ENCODE results near the gene PKMYT1.

The PKMYT1 gene

DNA sequence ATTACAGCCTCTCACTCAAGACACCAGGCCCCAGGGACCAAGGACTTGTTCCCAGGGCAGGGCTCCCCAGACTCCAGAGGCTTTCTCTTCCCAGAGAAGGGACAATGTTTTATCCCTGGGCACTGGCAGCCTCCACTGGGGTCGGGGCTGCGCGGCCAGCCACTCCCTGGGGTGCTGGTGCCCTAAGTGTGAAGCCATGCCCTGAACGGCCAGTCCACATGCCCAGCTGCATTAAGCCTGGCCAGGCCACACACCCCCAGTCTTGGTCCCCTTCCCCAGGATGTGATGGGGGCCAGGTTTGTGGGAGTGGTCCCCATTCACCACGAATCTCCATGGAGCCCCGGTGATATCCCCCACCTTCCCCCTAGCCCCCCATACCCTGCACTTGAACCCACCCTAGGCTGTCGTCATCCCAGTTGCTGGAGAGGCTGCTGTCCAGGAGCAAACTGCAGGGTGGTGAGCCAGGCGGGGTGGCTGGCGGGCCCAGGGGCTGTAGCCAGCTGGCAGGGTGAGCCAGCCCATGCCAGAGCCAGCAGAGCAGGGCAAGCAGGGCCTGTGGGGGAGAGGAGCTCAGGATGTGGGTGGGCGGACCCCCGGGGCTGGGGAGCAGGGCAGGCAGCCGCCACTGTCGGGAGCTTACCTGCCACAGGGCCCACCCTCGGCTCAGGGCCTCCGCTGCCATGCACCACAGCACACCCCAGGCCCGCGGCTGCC, 6.5 kb downstream of the PKMYT1 start:
- DNase-seq (ENCODE audit: low read depth) = no peak

DNA sequence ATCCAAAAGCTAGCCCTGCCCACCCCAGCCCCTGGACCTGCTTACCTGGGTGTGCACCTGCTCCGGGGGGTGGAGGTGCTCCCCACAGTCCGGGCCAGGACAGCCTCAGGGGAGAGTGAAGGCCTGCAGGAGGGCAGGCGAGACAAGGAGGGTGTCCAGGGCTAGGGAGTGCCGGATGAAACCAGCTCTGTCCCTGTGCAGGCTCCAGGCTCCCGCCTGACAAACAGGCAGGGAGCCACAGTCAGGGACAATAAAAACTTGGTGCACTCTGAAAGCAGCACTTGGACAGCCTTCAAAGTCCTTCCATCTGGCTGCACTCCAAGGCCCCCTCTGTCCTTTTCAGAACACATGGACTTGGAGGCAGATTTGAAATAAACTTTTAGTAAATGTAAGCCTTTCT, 7.2 kb downstream of the PKMYT1 start:
- DNase-seq (ENCODE audit: low read depth) = no peak

DNA sequence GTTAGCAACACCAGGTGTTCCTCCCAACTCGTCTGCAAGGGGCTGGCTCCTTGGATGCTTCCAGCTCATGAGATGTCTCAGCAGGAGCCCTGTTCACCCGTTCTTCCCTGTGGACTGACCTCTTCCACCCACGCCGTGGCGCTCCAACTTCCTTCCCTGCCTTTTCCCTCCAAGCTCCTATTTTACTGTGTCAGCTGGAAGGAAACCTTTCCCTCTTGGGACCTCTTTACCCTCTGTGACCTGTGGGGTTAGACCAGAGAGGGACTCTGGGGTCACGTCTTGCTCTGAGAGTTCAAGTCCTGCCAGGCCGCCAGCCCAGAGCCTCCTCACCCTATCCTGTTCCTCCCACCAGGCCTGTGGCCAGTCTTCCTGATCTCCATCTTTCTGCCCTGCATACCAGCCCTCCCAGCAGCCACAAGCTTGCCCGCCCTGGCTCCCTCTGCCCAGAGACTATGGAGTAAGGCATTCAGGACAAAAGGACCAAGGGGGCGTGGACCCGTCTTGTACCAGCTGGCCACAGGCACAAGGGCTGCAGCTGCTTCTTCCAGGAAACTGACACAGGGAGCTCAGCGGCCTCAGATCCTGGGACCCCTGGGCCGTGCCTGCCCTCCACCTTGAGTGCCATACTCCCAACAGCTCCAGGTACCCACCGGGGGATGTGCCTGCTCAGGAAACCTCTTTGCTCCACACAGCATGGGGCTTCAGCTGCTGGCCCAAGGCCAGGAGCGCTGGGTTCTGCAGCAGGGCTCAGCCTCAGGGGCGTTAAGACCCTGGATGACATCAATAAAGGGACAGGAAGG, 8.1 kb downstream of the PKMYT1 start:
- DNase-seq (ENCODE audit: low read depth) = no peak

DNA sequence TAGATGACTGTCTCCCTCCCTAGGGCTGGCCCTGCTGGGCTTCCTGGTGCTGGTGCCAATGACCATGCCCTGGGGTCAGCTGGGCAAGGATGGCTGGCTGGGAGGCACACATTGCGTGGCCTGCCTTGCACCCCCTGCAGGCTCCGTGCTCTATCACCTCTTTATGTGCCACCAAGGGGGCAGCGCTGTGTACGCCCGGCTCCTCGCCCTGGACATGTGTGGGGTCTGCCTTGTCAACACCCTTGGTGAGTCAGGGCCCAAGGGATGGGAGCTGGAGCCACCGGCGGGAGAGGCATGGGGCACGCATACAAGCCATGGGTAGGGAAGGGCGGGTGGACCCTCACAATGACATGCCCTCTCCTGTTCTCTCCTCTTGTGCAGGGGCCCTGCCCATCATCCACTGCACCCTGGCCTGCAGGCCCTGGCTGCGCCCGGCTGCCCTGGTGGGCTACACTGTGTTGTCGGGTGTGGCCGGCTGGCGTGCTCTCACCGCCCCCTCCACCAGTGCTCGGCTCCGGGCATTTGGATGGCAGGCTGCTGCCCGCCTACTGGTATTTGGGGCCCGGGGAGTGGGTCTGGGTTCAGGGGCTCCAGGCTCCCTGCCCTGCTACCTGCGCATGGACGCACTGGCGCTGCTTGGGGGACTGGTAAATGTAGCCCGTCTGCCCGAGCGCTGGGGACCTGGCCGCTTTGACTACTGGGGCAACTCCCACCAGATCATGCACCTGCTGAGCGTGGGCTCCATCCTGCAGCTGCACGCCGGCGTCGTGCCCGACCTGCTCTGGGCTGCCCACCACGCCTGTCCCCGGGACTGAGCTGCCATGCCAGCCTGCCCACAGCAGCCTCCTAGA, 8.9 kb downstream of the PKMYT1 start:
- no peak for DNase-seq (ENCODE audit: low read depth)

DNA sequence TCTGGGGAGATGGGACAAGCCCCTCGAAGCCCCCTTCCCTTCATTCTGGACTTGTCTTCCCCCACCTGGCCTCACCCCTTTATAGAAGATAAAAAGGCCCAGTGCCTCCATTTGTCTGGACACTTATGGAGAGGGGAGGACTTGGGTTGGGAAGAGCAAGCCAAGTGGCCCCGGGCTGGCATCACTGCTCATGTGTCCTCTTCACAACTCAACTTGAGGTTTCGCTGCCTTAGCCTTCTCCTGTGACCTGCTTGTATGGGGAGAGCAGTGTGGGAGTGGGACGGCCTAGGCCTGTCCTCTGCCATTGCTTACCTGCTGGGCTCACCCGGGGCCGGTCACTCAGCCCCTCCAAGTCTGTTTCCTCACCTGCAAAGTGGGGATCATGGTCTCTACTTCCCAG, 9.7 kb downstream of the PKMYT1 start:
- no peak for DNase-seq (ENCODE audit: low read depth)

DNA sequence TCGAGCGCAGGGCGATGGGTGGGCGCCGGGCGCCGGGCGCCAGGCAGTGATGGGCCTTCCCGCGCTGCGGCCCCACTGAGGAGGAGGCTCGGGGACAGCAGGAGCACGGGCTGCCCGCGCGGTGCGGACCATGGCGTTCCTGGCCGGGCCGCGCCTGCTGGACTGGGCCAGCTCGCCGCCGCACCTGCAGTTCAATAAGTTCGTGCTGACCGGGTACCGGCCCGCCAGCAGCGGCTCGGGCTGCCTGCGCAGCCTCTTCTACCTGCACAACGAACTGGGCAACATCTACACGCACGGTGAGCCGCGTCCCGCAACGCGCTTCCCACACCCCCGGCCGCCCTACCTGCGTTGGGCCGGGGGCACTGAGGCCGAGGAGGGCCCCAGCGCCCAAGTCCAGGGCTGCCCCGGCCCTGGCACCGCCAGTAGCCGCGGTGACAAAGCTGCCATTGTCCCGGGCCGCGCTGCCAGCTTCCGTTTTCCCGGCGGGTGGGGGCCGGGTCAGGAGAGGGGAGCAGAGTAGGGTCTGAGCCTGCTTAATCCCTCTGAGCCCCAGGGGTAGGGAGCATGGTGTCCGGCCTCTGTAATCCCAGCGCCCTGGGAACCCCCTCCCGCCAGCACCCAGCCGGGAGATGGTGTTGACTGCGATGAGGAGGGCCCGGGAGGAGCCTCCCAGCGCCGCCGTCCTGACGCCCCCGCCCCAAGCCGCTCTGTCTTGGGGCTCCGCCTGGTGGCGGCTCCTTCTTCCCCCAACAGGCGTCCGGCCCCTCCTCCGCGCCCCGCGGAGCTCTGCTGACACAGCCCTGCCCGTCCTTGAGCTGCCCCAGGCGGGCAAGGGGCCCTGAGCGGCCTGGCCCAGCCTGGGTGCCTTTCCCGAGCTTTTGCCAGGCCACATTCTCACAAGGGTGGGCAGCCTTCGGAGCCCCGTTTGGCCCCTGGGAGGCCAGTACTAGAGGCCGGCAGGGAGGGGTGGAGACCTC, 10.4 kb downstream of the PKMYT1 start:
- DNase-seq (ENCODE audit: low read depth) = no peak

DNA sequence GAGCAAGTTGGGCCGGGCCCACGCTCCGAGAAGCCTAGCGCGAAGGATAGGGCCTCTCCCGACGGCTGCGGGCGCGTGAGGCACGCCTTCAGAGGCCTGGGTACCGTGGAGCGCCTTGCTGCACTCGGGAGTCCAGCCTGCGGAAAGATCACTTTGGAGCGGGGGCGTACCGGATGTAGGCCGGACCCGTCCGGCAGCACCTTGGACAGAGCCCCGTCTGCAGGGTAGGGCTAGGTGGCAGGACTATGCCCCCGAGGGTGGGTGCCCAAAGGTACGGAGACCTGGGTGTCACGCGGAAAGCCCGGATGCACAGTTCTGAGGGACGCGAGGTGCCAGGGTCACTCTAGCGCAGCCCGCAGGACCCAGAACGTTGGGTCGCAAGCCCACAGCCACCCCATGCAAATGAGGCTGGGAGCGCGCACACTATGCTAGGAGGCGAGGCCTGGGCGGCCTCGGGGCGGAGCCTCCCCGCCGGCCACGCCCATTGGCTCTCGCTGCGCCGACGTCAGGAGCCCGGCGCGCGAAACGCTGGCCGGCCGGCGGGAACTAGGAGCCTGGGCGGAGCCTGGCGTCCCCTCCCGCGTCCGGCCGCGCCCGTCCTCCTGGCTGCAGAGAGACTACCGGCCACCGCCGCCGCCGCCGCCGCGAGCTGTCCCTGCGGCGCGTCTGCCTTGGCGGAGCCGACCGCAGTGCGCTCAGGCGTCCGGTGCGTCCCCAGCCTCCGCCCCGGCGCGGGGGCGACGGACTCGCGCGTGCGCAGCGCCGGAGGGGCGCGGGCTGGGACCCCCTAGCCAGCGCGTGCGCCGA, 11.3 kb downstream of the PKMYT1 start, which contains the start of gene PAQR4:
TSS of gene PAQR4 (plus strand) at position 611 of the 807 bp plus-strand sequence. CDS start 327 bp downstream, outside the sequence.
- peak; percentile 41 for DNase-seq (ENCODE audit: low read depth)

DNA sequence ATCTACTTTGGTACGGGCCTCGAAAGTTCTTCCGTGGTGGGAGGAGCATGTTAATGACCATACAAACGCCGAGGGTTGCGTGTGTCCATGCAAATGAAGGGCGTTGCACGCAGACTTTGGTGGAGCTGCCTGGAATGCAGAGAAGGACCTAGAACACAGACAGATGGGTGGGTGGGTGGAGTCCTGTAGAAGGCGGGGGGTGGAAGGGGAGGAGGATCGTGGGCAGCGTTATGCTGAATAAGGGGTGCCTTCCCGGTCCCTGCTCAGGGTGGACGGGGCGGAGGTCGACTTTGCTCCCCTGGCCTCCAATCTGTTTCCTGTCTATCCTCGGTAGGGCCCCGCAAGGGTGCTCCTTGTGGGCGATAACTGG, 11.9 kb downstream of the PKMYT1 start:
- no peak for DNase-seq (ENCODE audit: low read depth)

DNA sequence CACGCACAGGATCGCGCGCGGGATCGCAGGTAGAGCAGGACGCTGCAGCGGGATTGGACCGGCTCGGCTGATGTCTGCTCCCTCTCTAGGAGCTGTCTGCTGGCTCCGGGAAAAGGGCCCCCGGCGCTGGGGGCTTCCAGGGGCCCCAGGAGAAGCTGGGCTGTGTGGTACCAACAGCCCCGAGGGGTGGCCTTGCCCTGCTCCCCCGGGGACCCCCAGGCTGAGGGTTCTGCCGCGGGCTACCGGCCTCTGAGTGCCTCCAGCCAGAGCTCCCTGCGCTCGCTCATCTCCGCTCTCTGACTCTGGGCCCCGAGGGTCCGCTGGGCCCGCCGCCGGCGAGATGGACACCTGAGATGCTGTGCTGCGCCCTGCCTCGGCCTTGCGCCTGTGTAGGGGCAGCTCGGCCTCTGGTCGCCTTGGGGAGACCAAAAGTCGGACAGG, 12.5 kb downstream of the PKMYT1 start:
- no peak for DNase-seq (ENCODE audit: low read depth)

DNA sequence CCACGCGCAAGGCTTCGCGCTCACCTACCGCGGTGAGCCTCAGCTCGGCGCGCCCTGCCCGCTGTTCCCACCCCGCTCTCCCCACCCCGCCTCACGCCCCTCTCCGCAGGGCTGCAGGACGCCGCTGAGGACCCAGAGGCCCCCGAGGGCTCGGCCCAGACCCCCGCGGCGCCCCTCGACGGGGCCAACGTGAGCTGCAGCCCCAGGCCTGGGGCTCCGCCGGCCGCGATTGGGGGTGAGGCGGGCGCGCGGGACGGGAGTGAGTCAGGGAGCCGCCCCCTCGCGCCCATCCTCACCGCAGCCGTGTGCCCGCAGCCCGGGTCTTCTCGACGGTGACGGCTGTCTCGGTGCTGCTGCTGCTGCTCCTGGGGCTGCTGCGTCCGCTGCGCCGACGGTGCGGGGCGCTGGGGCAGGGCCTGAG, 13.0 kb downstream of the PKMYT1 start:
- DNase-seq (ENCODE audit: low read depth) = no peak

DNA sequence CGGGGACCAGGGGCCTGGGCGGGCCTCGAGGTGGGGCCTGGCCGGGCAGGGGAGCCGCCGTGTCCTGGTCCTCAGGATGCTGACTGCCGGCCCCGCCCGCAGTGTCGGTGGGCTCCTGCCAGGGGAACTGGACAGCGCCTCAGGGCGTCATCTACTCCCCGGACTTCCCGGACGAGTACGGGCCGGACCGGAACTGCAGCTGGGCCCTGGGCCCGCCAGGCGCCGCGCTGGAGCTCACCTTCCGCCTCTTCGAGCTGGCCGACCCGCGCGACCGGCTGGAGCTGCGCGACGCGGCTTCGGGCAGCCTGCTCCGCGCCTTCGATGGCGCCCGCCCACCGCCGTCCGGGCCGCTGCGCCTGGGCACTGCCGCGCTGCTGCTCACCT, 13.4 kb downstream of the PKMYT1 start:
- DNase-seq (ENCODE audit: low read depth) = no peak

DNA sequence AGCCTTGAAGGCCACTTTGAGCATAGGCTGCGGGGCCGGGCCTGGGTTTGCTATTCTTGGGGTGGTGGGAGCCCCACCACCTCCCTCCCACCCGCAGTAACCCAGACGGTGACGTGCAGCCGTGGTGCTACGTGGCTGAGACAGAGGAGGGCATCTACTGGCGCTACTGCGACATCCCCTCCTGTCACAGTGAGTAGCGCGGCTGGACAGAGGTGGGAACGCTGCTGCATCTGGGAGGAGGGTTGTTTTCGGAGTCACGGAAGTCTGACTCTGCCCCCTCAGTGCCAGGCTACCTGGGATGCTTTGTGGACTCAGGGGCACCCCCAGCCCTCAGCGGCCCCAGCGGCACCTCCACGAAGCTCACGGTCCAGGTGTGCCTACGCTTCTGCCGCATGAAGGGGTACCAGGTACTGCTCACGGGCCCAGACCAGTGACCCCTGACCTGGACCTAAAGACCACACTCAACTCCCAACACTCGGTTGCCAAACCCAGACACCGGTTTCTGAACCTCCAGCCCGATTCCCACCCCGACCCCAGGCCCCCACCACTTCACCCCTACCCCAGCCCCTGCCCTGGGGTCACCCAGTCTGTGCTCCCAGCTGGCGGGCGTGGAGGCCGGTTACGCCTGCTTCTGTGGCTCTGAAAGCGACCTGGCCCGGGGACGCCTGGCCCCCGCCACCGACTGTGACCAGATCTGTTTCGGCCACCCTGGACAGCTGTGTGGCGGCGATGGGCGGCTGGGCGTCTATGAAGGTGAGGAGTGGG, 14.0 kb downstream of the PKMYT1 start:
- DNase-seq (ENCODE audit: low read depth) = no peak

DNA sequence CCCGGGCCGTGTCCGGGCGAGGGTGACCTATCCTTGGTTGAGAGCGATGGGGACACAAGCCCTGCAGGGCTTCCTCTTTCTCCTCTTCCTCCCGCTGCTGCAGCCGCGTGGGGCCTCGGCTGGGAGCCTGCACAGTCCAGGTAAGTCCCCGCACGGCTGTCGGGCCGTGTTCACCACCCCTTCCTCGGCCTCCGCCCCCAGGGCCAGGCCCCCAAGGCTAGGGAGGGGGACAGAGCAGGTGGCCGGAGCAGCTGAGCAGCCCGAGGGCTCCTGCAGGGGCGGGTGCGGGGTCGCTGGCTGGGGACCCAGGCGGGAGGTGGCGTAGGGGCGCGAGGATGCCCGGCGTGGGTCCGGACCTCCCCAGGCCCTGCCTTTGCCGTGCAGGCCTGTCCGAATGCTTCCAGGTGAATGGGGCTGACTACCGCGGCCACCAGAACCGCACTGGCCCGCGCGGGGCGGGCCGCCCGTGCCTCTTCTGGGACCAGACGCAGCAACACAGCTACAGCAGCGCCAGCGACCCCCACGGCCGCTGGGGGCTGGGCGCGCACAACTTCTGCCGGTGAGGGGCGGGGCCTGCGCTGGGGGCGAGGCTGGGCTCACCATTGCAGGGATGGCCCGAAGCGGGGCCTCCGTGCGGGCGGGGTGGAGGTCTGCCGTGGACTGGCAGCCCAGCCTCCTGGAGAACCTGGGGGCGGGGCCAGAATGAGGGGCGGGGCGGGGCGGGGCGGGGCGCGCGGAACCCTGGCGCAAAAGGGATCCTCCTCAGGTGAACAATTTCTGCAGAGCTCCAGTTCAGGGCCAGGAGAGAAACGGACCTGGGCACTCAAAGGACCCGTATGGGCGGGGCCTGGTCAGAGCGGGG, 15.5 kb downstream of the PKMYT1 start:
- no peak for DNase-seq (ENCODE audit: low read depth)

DNA sequence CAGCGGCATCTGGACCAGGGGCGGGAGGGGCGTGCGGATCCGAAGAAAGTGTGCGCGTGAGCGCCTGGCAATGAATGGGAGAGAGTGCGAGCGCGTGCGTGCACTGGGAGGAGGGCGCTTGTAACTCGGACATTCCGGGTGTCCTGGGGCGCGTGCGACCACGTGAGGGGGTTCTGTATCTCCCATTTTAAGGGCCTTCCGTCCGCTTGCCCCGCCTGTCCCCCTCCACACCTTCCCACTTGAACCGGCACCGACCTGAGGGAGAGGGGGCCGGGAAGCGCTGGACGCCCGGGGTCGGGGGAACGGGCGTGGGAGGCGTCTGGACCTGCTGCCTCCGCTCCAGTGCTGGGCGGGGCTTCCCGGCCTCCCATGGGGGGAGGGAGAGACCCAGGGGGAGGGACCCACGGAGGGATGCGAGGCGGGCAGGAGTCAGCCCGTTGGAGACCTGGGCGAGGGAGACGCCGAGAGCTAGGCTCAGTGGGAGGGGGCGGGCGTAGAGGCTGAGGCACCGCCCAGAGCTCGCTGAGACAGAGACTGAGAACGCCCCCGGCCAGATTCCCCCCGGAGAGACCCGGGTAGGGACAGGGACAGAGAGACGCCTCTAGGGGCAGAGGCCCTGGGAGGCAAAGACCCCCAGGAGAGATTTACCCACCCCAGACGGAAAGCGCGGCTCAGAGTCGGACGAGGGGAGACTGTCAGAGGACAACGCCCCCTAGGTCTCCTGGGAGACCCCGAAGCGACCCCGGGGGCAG, 16.3 kb downstream of the PKMYT1 start, which contains the start of gene KREMEN2:
TSS of gene KREMEN2 (plus strand) at position 553 of the 752 bp plus-strand sequence. CDS start 246 bp downstream, outside the sequence.
- DNase-seq (ENCODE audit: low read depth) = no peak

DNA sequence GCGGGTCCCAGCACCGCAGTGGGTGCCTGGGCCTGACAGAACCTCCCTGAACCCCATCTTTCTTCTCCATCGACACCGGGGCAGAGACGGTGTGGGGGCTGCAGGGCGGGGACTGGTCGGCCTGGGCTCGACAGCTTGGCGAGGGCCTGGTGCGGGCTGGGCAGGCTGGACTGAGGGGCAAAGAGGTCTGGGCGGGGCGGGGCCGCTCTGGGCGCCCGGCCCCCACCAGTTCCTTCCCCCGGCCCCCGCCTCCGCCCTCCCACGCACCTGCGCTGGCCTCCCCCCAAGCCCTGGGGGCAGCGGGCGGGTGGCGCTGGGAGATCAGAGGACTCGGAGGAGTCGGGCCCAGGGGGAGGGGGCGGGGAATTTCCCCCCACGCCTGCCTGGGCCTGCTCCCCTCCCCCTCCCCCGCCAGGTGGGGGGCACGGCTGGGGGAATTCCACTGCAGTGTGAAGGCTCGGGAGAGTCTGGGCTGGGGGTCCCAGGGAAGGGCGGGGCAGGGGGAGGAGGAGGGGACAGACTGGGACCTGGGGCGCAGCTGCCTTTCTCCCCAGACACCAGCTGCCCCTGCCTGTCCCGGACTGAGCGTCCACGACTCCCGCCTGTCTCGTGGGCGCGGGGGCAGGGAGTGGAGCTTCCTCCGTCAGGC, 17.0 kb downstream of the PKMYT1 start:
- no peak for DNase-seq (ENCODE audit: low read depth)

DNA sequence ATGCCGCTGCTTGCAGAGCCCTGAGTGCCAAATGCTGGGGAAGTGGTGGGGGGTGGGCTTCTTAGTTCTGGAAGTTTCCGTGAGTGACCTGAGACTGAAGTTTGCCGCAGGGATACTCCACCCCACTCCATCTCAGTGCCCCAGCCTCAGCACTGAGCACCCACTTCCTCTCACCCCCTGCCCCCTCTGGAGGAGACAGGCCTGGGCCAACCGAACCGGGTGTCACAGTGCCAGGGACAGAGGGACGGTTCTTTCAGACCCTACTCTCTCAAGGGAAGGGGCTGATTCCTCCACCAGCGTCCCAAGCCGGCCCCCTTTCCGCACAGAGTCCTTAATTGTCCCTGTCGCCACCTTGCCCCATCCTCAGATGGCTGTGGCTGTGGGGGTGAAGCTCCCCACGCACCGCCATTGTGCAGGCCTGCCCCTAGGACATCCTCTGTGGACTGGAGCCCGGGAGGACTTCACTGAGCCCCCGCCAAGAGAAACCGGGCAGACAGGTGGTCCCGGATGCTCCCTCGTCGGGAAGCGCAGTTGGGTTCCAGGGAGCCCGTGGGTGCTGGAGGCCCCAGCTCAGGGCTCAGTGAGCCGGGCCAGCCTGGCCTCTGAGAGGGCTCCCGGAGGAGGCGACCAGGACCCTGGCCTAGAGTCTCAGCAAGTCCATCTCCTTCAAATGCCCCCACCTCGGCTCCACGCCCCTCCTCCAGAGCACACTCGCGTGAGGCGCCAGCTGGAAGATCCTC, 17.7 kb downstream of the PKMYT1 start:
- no peak for DNase-seq (ENCODE audit: low read depth)
